B cell (primary cell): ENCODE results near the gene TRIM66. TPM values are rescaled to one million over a fixed set of nuclear protein-coding genes. Genes with fewer than 3 reads are reported as not detected.
A peak's percentile ranks its signal among the peaks of the same experiment; 100 is the strongest.

Experiments used
- ATAC-seq: fragments of 200-7000 bp; cut with Tn5 transposase; one replicate; pipeline ENCODE4 v1.10.0; 2021; ENCODE audit warnings: low read depth, mild to moderate bottlenecking, moderate number of reproducible peaks, moderate library complexity
- CTCF ChIA-PET: fragments of 350-600 bp; sonication (Branson Sonifier 250); formaldehyde crosslinking; loops from one replicate; lab custom pipeline; 2021; ENCODE audit warnings: antibody characterized with exemption, inconsistent platforms; lab: Charles Lee
- POLR2A ChIA-PET: fragments of 350-600 bp; sonication (Branson Sonifier 250); formaldehyde crosslinking; loops from one replicate; lab custom pipeline; 2021; ENCODE audit warnings: antibody characterized with exemption; lab: Charles Lee
- DNase-seq: peaks from one replicate; pipeline ENCODE4 v3.0.0; 2013
- H2AFZ ChIP-seq: 2 replicates; pipeline ENCODE4 v1.6.1; 2012; ENCODE audit warnings: mild to moderate bottlenecking, low read depth, low read length; ENCODE audit not compliant: insufficient read depth, poor library complexity, severe bottlenecking
- H3K27ac ChIP-seq, 2 donors: 1 replicate in 1 of 2; 2 replicates in 1 of 2; pipeline ENCODE4 v1.5.1; 2012 to 2013; ENCODE audit warnings: low read length in 2 of 2, mild to moderate bottlenecking in 2 of 2, moderate library complexity in 1 of 2
- H3K27me3 ChIP-seq, 4 experiments: fragments of 200-600 bp in 1 of 4; sonication (generic) in 1 of 4; replicated peaks in 1 of 4; 1 replicate in 2 of 4; 2 replicates in 2 of 4; pipeline versions ENCODE4 v1.6.1 to v1.7.0; 2013 to 2016; ENCODE audit warnings: low read length in 3 of 4, mild to moderate bottlenecking in 2 of 4, mixed read lengths in 1 of 4, moderate library complexity in 1 of 4; ENCODE audit not compliant: insufficient read depth in 4 of 4, control insufficient read depth in 3 of 4; ENCODE audit errors: control extremely low read depth in 1 of 4
- H3K36me3 ChIP-seq, 2 experiments: replicated peaks in 1 of 2; 1 replicate in 1 of 2; 2 replicates in 1 of 2; pipeline versions ENCODE4 v1.6.1 to v1.7.1; 2013; ENCODE audit warnings: low read length in 1 of 2; ENCODE audit not compliant: insufficient read depth in 2 of 2, control insufficient read depth in 1 of 2; ENCODE audit errors: control extremely low read depth in 1 of 2, extremely low read depth in 1 of 2
- H3K4me1 ChIP-seq, 2 donors: fragments of 200-600 bp in 1 of 2; sonication (generic) in 1 of 2; 1 replicate in 1 of 2; 2 replicates in 1 of 2; pipeline versions ENCODE4 v1.5.1 to v1.6.1; 2013 to 2017; ENCODE audit warnings: low read length in 2 of 2; ENCODE audit not compliant: control insufficient read depth in 2 of 2, insufficient read depth in 2 of 2
- H3K4me2 ChIP-seq: replicated peaks from 2 replicates; pipeline ENCODE3; 2012; ENCODE audit warnings: mild to moderate bottlenecking, low read depth, low read length; ENCODE audit not compliant: poor library complexity, severe bottlenecking
- H3K4me3 ChIP-seq, 5 experiments: fragments of 200-600 bp in 1 of 5; sonication (generic) in 1 of 5; 1 replicate in 3 of 5; 2 replicates in 2 of 5; pipeline versions ENCODE4 v1.5.1 to v1.7.0; 2011 to 2016; ENCODE audit warnings: low read length in 4 of 5, mild to moderate bottlenecking in 4 of 5, low read depth in 2 of 5, control low read depth in 1 of 5, moderate library complexity in 1 of 5; ENCODE audit not compliant: insufficient read depth in 1 of 5; ENCODE audit errors: control extremely low read depth in 1 of 5, extremely low read depth in 1 of 5
- H3K79me2 ChIP-seq: fragments of 200-600 bp; sonication (generic); one replicate; pipeline ENCODE4 v1.6.0; 2016; ENCODE audit warnings: low read length; ENCODE audit not compliant: control insufficient read depth, insufficient read depth
- H3K9ac ChIP-seq: fragments of 200-600 bp; sonication (generic); 2 replicates; pipeline ENCODE4 v1.6.1; 2017; ENCODE audit warnings: mild to moderate bottlenecking, low read length, moderate library complexity
- H3K9me3 ChIP-seq, 3 donors: one replicate each; pipeline versions ENCODE4 v1.6.1 to v1.7.1; 2013; ENCODE audit warnings: low read length in 2 of 3; ENCODE audit not compliant: control insufficient read depth in 2 of 3, insufficient read depth in 1 of 3; ENCODE audit errors: control extremely low read depth in 1 of 3
- H4K20me1 ChIP-seq: 2 replicates; pipeline ENCODE4 v1.6.0; 2012; ENCODE audit warnings: mild to moderate bottlenecking, low read length; ENCODE audit not compliant: insufficient read depth, control insufficient read depth, poor library complexity, severe bottlenecking
- H3K27ac Mint-ChIP-seq: one replicate; pipeline ENCODE4 v1.8.0; 2021; ENCODE audit warnings: mixed read lengths
- H3K27me3 Mint-ChIP-seq: one replicate; pipeline ENCODE4 v1.8.0; 2021; ENCODE audit warnings: mixed read lengths
- H3K4me1 Mint-ChIP-seq: one replicate; pipeline ENCODE4 v1.8.0; 2021; ENCODE audit warnings: mixed read lengths
- H3K4me3 Mint-ChIP-seq: one replicate; pipeline ENCODE4 v1.8.0; 2021; ENCODE audit warnings: mixed read lengths
- H3K9me3 Mint-ChIP-seq: one replicate; pipeline ENCODE4 v1.8.0; 2022; ENCODE audit warnings: mixed read lengths; ENCODE audit not compliant: insufficient read depth
- CTCF ChIP-seq: fragments of 200-600 bp; IDR thresholded peaks from one replicate; pipeline ENCODE4 v1.8.0; 2022; ENCODE audit warnings: antibody characterized with exemption, mild to moderate bottlenecking
- EZH2 ChIP-seq: IDR thresholded peaks from 2 replicates; pipeline ENCODE4 v1.6.1; 2012; ENCODE audit warnings: borderline replicate concordance, low read depth, mild to moderate bottlenecking, moderate library complexity, low read length; ENCODE audit not compliant: insufficient read depth, poor library complexity, severe bottlenecking
- WGBS: methylation state at CpG from one replicate; pipeline ENCODE4 v1.1.5; 2013; ENCODE audit warnings: missing lambda C conversion rate; ENCODE audit not compliant: insufficient coverage; 5-methylcytosine and 5-hydroxymethylcytosine counted together
- intact Hi-C: fragments of 100-400 bp; cut with micrococcal nuclease; formaldehyde crosslinking; loops from one replicate; pipeline ENCODE4 v1.10.0; 2022
- polyA plus RNA-seq: library from polyadenylated mRNA; depleted of rRNA; stranded (reverse); fragments of >200 nt; gene quantifications from 2 replicates; pipeline ENCODE4 v1.2.3, GENCODE V29; 2012
- total RNA-seq, 2 donors: library from RNA; stranded (reverse); fragments of 120-200 nt in 1 of 2; gene quantifications; 1 replicate in 1 of 2; 2 replicates in 1 of 2; pipeline versions ENCODE4 v1.2.3 to v1.2.4, GENCODE V29; 2013 to 2022

Gene TRIM66
- total and polyA plus RNA-seq, 2 donors (not counting 1 experiment from before 2014, with no cell fraction given): 11.1 to 21.1 TPM

- POLR2A ChIA-PET: no interaction called here
- no peaks in the 10 kb centered on the region for H3K9me3 ChIP-seq
- H3K4me2 ChIP-seq: peak overlapping the region; percentile 13
- H3K27ac ChIP-seq: no peak overlapping the region
- peak overlapping the region; percentile 51 for H2AFZ ChIP-seq
- Mint-ChIP-seq H3K4me1 (peaks cover 18% of the 10 kb centered on the region), H3K4me3 (peak overlapping the region; percentile 57), H3K9me3 (no peaks in the 10 kb centered on the region), H3K27me3 (peaks cover 5% of the 10 kb centered on the region), H3K27ac (peak overlapping the region; percentile 46)
- WGBS: 90% methylated on average over 7 of the region's 9 CpGs
- intact Hi-C loops: no loop called here
- CTCF ChIA-PET: interaction anchor here (1.2 kb wide), 1 partner anchor 14 kb away, joined by 4 read pairs; no protein-coding TSS in a partner anchor
- H3K27me3 ChIP-seq: no peaks in the 10 kb centered on the region
- ATAC-seq (no peak), DNase-seq (no peak)
- no peaks in the 10 kb centered on the region for H3K36me3 ChIP-seq
- peaks cover 15 to 17% of the 10 kb centered on the region in 2 donors for H3K4me1 ChIP-seq
- no peak overlapping the region for H3K9ac ChIP-seq
- H3K4me3 ChIP-seq: no peak overlapping the region
- no peak for TF ChIP-seq CTCF
- no peaks in the 10 kb centered on the region for H4K20me1 ChIP-seq
- no peaks in the 10 kb centered on the region for H3K79me2 ChIP-seq
Observed at GRCh38 chr11:8717544-8717875, 35.0 kb upstream of the TRIM66 start.

GRCh38 chr11:8715501-8715900 is 33.0 kb upstream of the TRIM66 start:
- WGBS: 98% methylated on average over 15 of the region's 15 CpGs
- Histone ChIP-seq H4K20me1 (no peaks in the 10 kb centered on the region), H3K27me3 (no peaks in the 10 kb centered on the region), H3K27ac (no peak overlapping the region), H2AFZ (no peak overlapping the region), H3K36me3 (no peaks in the 10 kb centered on the region), H3K9me3 (no peaks in the 10 kb centered on the region), H3K4me3 (no peak overlapping the region), H3K9ac (no peak overlapping the region), H3K4me1 (peaks cover 15 to 17% of the 10 kb centered on the region in 2 donors), H3K79me2 (no peaks in the 10 kb centered on the region), H3K4me2 (no peak overlapping the region)
- POLR2A ChIA-PET: no interaction called here
- TF ChIP-seq CTCF: no peak
- TF ChIP-seq EZH2: no peak
- DNase-seq (no peak), ATAC-seq (no peak)
- Mint-ChIP-seq H3K27me3 (no peaks in the 10 kb centered on the region), H3K9me3 (no peaks in the 10 kb centered on the region), H3K4me1 (peaks cover 18% of the 10 kb centered on the region), H3K4me3 (no peak overlapping the region), H3K27ac (no peak overlapping the region)
- CTCF ChIA-PET: no interaction called here
- intact Hi-C loops: no loop called here
